ENCODE data around the gene SLC2A4.

SLC2A4 gene

DNA sequence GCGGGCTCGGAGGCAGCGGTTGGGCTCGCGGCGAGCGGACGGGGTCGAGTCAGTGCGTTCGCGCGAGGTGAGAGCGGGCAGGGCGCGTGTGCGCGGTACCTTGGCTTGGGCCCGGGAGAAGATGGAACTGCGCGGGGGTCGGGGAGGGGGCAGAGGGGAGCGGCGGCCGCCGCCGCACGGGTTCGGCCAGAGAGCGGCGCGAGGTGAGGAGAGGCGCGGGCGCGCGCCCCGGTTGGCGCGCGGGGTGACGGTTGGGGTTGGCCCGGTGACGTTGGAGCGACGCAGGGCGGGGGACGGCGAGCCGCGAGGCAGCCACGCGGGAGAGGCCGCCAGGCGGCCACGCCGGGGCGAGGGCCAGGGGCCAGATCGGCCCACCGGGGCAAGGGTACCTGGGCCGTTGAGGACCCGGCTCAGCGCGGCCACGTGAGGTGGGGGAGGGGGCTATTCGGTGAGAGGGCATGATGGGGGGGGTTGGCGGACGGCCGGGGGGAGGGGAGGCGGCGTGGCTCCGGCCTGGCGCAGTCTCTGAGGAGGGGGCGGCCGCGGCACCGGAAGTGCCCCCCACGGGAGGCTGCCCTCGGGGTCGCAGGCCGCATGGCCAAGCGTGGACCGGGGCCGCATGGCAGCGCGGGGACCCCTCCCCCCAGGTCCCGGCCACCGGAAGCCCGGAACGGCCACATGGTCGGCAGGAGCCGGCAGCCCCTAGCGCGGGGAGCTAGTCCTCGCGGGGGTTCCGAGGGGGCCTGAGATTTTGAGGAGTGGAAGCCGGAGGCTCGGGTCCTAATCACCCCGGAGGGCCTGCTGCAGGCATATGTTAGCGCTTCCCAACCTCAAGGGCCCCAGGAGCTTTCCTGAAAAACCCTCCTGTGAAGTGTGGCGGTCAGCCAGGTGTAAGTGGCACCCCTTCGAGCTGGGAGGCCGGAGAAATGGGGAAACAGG, 26.4 kb downstream of the SLC2A4 start:
- DNase-seq, result peak; percentile 48 to 71

GRCh38 chr17:7308625-7309433, 27.3 kb downstream of the SLC2A4 start:
- DNase-seq, result peak; percentile 62 to 71

GRCh38 chr17:7309628-7310027, 28.1 kb downstream of the SLC2A4 start:
- DNase-seq, result no peak

DNA sequence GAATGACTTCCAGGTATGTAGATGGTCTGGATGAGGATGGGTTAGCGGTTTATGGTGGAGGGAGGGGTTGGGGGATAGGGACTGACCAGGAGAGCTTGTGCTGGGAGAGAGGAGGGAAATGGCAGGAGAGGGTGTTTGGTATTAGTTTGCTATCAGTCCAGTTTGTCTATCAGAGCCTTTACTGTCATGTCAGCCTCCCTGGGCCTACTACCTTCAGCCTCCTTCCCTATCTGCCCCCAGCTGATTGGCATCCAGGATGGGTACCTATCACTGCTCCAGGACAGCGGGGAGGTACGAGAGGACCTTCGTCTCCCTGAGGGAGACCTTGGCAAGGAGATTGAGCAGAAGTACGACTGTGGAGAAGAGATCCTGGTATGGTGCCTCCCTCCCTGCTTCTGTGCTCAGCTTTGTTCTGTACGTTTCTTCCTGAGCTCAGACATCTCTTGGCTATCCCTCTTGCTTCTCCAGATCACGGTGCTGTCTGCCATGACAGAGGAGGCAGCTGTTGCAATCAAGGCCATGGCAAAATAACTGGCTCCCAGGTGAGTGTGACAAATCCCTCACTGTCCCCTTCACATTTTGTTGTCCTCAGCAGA, 29.7 kb downstream of the SLC2A4 start:
- DNase-seq, result no peak

GRCh38 chr17:7312432-7313087, 31.0 kb downstream of the SLC2A4 start:
- no peak for DNase-seq

DNA sequence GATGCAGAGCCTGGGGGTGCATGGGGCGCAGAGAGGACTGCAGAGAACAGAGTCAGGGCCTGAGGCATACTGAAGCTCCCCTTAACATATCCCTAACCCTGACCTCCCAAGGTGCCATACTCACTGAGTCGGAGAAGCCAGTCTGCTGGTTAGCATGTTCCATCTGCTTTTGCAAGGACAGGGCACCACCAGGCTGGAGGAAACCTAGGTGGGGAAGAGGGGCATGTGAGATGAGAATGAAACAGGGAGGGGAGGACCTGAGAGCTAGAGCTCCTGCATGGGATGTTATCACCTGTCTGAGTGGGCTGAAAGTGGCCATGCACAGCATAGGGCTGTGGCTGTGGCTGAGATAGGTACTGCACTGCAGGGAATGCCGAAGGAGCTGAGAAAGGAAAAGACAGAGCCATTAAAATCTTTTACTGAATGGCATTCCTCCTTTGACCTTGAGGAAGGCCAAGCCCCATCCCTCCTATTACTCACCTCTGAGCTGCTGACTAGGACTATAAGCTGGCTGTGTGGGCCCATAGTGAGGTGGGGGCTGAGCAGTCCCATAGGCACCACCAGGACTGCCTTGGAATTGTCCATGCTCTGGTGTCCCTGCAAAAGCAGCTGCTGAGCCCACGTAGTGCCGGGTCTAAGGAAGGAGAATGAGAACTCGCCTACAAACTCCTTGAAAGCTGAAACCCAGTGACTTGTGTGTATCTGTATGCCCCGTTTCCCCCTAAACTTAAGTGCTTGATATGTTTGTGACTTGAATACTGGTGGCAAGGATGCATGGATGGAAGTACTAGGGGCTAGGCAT, 31.8 kb downstream of the SLC2A4 start:
- DNase-seq, result no peak

DNA sequence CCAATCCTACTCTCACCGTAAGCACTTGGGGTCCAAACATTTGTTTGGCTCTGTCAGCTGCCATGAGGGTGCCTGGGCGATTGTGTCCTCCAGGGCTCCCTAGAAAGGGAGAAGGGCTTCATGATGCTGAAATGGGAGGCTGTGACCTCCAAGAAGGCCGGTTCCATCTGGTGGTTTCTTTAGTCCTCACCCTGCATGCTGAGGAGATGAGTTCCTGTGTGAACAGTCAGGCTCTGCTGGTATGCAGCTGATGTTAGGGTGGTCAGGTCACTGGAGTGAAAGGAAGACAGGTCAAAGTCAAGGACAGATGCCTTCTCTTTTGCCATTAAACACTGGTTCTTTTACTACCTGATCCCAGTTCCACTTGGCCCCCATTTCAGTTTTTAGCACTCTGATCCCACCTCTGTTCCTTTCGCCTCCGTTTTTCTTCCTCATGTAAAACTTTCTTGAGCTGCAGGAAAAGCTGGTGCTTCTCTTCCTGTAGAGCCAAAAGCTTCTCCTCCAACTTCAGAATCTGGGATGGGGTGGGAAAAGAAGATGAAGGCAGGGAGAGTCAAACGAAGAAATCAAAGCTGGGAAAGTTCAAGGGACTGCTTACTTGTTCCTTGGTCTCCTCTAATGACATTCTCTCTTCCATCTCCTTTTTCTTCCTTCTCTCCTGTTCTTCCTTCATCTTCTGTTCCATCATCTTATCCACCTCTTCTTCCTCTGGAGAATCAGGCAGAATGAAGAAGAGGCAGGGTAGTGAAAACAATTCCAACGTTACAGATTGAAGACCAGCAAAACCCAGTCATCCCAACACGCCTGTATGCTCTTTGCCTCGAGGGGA, 32.6 kb downstream of the SLC2A4 start:
- DNase-seq, result no peak

- peak; percentile 80 to 90 for DNase-seq
Measured at GRCh38 chr17:7314719-7315569, 33.4 kb downstream of the SLC2A4 start, which contains the start of gene GPS2. TSS of gene GPS2 (minus strand) at chr17:7315360. CDS start at chr17:7315052, 308 bp downstream.

DNA sequence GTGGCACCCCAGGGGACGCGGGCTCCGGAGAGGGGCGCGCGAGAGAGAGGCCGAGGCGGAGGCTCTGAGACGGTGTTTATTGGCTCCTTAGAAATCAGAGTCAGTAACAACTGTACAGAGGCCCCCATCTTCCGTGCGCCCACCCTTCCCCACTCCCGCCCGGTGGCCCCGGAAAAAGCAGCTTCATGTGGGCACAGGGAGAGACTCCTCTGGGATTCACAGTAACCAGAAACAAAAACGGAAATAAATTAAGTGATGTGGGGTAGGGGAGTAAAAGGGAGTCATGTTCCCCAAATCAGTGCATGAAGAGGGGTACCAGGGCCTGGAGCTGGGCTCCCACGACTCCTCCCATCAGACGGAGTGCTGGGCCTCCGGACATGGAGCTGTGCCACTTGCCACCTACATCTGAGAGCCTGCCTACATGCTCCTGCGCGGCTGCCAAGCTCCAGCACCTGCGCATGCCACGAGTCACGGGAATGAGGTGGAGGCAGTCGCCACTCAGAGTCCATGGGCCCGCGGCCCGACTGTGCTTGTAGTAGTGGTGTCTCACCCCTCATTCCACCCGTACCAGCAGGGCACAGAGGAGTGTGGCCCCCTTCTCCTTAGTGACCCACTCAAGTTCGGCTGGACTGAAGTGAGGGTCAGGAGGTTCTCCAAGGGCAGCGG, 34.2 kb downstream of the SLC2A4 start:
- no peak for DNase-seq

DNA sequence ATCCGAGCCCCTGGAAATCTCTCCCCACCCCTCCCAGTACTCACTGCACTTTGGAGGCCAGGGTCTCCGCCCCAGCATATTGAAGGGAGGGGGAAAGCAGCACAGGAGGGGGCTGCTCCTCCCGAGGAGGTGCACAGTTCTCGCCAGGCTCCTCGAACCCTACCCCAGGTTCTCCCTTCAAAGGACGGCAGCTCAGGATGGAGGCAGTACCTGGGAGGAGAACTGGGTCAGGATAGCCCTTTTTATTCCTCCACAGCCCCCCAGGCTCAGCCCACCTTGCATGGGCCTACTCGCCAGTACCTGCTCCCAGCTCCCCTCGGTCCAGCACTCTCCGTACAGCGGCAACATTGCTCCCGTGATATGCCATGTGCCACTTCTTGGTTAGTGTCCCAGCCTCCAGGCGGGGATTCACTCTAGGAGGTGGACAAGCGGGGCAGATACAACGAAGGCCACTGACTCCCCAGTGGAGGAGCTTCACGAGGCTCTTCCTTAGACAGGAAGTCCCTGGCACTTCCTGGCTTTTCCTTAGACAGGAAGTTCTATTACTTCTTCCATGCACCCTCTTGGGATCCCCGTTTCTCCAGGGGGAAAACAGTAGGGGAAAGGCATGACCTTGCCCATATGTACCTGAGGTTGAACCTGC, 35.8 kb downstream of the SLC2A4 start:
- no peak for DNase-seq

DNA sequence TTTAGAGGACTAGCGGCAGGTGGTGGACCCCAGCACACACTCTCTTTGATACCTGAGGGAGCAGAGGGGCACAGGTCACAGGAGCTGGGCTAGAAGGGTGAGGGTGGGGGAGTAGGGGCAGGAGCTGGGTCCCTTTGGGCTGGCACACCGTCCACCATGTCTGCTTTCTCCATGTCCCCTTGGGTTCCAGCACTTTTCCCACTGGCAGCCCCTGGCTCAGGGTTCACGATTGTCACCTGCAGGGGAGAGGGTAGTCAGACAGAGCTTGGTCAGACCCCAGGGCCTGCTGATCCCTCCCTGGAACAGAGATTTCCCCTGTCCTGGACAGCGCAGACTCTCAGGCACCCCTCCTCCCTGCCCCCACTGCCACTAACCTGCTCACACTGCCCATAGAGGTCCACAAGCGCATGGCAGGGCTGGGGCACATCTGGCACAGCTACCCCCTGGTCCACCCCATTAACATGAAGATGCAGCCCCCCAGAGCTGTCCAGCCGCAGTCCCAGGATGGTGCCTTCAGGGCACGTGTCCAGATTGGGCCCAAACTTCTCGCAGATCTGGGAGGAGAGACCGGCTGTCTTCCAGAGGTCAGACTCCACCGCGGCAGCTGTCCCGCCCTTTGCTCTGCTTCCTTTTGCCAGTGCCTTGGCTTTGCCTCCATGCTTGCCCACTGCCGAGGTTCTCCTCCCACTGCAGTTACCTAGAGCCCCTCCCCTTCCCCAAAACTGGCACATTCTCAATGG, 36.8 kb downstream of the SLC2A4 start:
- no peak for DNase-seq

DNA sequence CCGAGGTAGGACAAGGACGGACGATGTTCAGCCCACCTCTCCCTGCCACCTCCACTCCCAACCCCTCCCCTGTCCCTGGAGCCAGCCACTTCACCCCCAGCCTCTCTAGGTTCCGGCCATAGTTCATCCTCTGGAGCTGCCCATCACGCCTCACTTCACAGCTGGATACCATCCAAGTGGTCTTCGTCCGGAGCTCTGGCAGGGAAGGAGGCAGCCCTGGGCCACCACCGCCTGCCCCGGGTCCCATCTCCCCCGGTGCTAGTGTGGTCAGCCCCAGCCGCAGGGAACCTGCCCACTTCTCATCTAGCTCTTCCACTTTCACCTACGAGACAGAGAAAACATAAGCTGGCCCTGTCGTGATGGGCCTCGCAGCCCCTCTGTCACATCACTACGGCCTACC, 39.9 kb downstream of the SLC2A4 start:
- no peak for DNase-seq

DNA sequence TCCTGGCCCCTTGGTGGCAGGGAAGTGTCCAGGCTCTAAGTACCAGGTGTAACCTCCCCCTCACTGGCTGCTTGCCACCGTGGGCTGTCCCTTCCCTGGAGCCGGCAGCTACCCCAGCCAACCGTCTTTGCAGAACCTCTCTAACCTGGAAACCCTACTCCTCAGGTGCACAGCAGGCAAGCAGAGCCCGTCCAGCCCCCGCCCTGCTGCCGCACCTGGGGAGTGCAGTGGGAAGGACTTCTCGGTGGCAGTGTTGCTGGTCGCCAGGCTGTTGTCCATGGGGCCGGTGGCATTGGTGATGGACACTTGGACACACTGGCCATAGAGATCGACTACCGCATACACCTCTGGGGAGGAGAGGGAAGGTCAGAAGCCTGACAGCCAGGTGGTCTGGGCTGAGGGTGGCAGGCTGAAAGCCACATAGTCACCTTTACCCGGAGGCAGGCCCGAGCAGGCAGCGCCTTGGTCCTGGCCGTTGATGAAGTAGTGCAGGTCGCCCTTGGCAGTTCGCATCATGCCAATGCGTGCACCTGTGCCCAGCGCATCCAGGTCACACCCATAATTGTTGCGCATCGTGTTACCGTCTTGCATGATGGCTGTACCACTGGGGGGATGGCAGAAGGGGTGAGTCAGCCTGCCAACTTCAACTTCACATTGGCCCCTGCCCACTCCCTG, 41.1 kb downstream of the SLC2A4 start:
- DNase-seq, result no peak

DNA sequence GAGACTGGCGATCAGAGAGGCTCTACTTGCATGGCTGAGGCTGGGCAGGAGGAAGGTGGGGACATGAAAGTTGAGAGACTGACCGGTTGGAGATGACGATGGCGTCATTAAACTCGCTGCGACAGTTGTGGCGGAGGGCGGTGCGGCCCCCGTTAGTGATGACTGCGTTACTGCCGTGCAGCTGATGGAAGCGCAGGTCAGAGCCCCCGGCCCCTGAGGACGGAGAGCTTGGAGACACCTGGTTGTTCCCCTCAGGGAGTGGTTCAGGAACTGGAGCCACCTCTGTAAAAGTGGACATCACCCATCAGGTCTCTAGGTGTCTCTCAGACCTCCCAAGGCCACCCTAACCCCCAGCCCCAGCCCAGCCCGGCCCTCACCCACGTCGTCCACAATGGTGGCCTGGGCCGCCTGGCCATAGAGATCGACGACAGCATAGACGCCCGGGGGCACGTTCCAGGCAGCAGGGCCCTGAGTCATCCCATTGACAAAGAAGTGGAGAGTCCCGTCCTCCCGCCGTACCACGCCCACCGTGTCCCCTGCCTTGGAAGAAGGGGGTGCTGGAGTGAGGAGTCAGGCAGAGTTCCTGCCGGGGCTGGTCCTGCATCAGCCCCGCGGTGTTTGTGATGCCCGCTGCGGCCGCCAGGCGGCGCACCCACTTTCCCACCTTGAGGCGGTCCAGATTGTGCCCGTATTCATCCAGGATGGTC, 42.4 kb downstream of the SLC2A4 start:
- peak; percentile 35 to 54 for DNase-seq

DNA sequence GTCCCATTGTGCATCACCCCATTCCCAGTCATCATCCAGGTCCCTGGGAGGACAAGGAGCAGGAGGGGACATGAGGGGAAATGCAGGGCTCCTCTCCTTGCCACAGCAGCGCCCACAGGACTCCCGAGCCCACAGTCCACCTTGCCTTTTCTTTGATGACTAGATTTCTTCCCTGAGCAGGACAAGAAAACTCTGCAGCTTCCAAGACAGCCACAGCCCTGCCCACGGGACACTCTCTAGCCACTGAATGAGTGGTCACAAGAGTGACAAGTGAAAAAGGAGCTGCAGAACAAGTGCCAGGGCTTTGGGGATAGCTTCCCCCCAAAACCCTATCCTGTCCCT, 42.9 kb downstream of the SLC2A4 start:
- DNase-seq, result no peak

GRCh38 chr17:7325031-7325528, 43.6 kb downstream of the SLC2A4 start:
- no peak for DNase-seq

- DNase-seq, result no peak
Measured at GRCh38 chr17:7326186-7326585, 44.7 kb downstream of the SLC2A4 start.
